GM23338 (cell line): ENCODE results near the gene PCDHB2. TPM values are rescaled to one million over a fixed set of nuclear protein-coding genes. Genes with fewer than 3 reads are reported as not detected.
A peak's percentile ranks its signal among the peaks of the same experiment; 100 is the strongest.
"Not testable (repeated sequence)": the region's sequence is repeated elsewhere in the genome, so short reads cannot be mapped to it uniquely, and the experiment has no call there.

Experiments
- ATAC-seq: fragments of 200-7000 bp; cut with Tn5 transposase; 3 replicates; pipeline ENCODE4 v1.9.1; 2020
- DNase-seq: peaks from one replicate; pipeline ENCODE4 v3.0.0-alpha.2; 2015; ENCODE audit warnings: low spot score
- H2AFZ ChIP-seq: fragments of 200-600 bp; sonication (generic); 2 replicates; pipeline ENCODE4 v1.8.0; 2016; ENCODE audit warnings: antibody characterized with exemption, mild to moderate bottlenecking, moderate library complexity
- H3F3A ChIP-seq: fragments of 200-600 bp; sonication (generic); replicated peaks from 2 replicates; pipeline ENCODE4 v1.8.0; 2017; ENCODE audit warnings: antibody characterized with exemption, mixed run types, low read depth
- H3K27ac ChIP-seq: fragments of 200-600 bp; sonication (generic); 2 replicates; pipeline ENCODE4 v1.6.1; 2016; ENCODE audit warnings: low read depth
- H3K27me3 ChIP-seq: fragments of 200-600 bp; sonication (generic); 2 replicates; pipeline ENCODE4 v1.8.0; 2016; ENCODE audit warnings: mild to moderate bottlenecking, mixed run types, moderate library complexity; ENCODE audit not compliant: insufficient read depth
- H3K36me3 ChIP-seq: fragments of 200-600 bp; sonication (generic); 2 replicates; pipeline ENCODE4 v1.8.0; 2016; ENCODE audit warnings: mild to moderate bottlenecking; ENCODE audit not compliant: insufficient read depth
- H3K4me1 ChIP-seq: fragments of 200-600 bp; sonication (generic); 2 replicates; pipeline ENCODE4 v1.8.0; 2016; ENCODE audit warnings: mild to moderate bottlenecking, moderate library complexity; ENCODE audit not compliant: insufficient read depth
- H3K4me2 ChIP-seq: fragments of 200-600 bp; sonication (generic); 2 replicates; pipeline ENCODE4 v1.7.1; 2017; ENCODE audit warnings: mixed run types
- H3K4me3 ChIP-seq: fragments of 200-600 bp; sonication (generic); 2 replicates; pipeline ENCODE4 v1.6.1; 2016; ENCODE audit warnings: mixed run types
- H3K79me2 ChIP-seq: fragments of 200-600 bp; sonication (generic); replicated peaks from 2 replicates; pipeline ENCODE4 v1.8.0; 2017; ENCODE audit warnings: mild to moderate bottlenecking; ENCODE audit not compliant: insufficient read depth
- H3K9me2 ChIP-seq: fragments of 200-600 bp; sonication (generic); 2 replicates; pipeline ENCODE4 v1.8.0; 2017; ENCODE audit not compliant: insufficient read depth
- H4K20me1 ChIP-seq: fragments of 200-600 bp; sonication (generic); replicated peaks from 2 replicates; pipeline ENCODE4 v1.8.0; 2017; ENCODE audit warnings: mild to moderate bottlenecking; ENCODE audit not compliant: insufficient read depth
- H3K27ac Mint-ChIP-seq: 2 replicates; pipeline ENCODE4 v1.8.0; 2020; ENCODE audit warnings: inconsistent platforms, mild to moderate bottlenecking, moderate library complexity, mixed read lengths
- H3K27me3 Mint-ChIP-seq: 3 replicates; pipeline ENCODE4 v1.8.0; 2022; ENCODE audit warnings: low read depth, mild to moderate bottlenecking, moderate library complexity, mixed read lengths, inconsistent platforms; ENCODE audit not compliant: insufficient read depth, poor library complexity
- H3K36me3 Mint-ChIP-seq: 3 replicates; pipeline ENCODE4 v1.8.0; 2021; ENCODE audit warnings: low read depth, mild to moderate bottlenecking, inconsistent platforms, moderate library complexity, mixed read lengths
- H3K4me1 Mint-ChIP-seq: 3 replicates; pipeline ENCODE4 v1.8.0; 2020; ENCODE audit warnings: mild to moderate bottlenecking, inconsistent platforms, mixed read lengths
- H3K4me3 Mint-ChIP-seq: 3 replicates; pipeline ENCODE4 v1.8.0; 2021; ENCODE audit warnings: moderate library complexity, mild to moderate bottlenecking, inconsistent platforms, mixed read lengths
- H3K9me3 Mint-ChIP-seq: 3 replicates; pipeline ENCODE4 v1.8.0; 2020; ENCODE audit warnings: moderate library complexity, mild to moderate bottlenecking, inconsistent platforms, mixed read lengths
- EZH2phosphoT487 ChIP-seq: fragments of 200-600 bp; sonication (generic); IDR thresholded peaks from one replicate; pipeline ENCODE4 v1.8.1; 2018; ENCODE audit warnings: antibody characterized with exemption; ENCODE audit not compliant: unreplicated experiment
- NANOG ChIP-seq: IDR thresholded peaks from 2 replicates; pipeline ENCODE4 v1.6.1; 2016; ENCODE audit warnings: antibody characterized with exemption, borderline replicate concordance
- STAT1 ChIP-seq: IDR thresholded peaks from one replicate; pipeline ENCODE4 v1.6.1; 2016; ENCODE audit warnings: antibody characterized with exemption; ENCODE audit not compliant: unreplicated experiment
- polyA plus RNA-seq: library from polyadenylated mRNA; unstranded; fragments of >200 nt; fragmentation: Nextera tagmentation; extraction: Ambion mirVana; gene quantifications from 2 replicates; pipeline ENCODE4 v1.2.1, GENCODE V29; 2016
- total RNA-seq: library from RNA; depleted of rRNA; stranded (reverse); fragments of >200 nt; shearing (Covaris generic); gene quantifications from 2 replicates; pipeline ENCODE4 v1.2.3, GENCODE V29; 2014
- TF ChIP-seq, protein P1 (sequence below): fragments of 250-450 bp; sonication (Bioruptor Pico); IDR thresholded peaks from 2 replicates; pipeline ENCODE4 v1.5.0; 2020; ENCODE audit warnings: mild to moderate bottlenecking, moderate library complexity
- TF ChIP-seq, protein P2 (sequence below), 2 experiments: fragments of 200-600 bp in 1 of 2; sonication (generic) in 1 of 2; conservative IDR thresholded peaks; 2 replicates each; pipeline versions ENCODE4 v1.5.1 to v1.6.1; 2016 to 2017; ENCODE audit warnings: antibody characterized with exemption in 2 of 2, low read depth in 2 of 2, mild to moderate bottlenecking in 2 of 2, moderate library complexity in 1 of 2

Gene PCDHB2
- total and polyA plus RNA-seq, 2 experiments from 2014 or later, result 9.3 to 34.2 TPM

DNA sequence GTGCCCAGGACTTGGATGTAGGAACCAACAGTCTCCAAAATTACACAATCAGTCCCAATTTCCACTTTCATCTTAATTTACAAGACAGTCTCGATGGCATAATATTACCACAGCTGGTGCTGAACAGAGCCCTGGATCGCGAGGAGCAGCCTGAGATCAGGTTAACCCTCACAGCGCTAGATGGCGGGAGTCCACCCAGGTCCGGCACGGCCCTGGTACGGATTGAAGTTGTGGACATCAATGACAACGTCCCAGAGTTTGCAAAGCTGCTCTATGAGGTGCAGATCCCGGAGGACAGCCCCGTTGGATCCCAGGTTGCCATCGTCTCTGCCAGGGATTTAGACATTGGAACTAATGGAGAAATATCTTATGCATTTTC lies 837 bp downstream of the PCDHB2 start:
- peak overlapping the region; percentile 93 for H3K4me3 Mint-ChIP-seq
- peaks cover 30% of the 10 kb centered on the region for H3K79me2 ChIP-seq
- no peaks in the 10 kb centered on the region for H3K36me3 ChIP-seq
- ATAC-seq (peak; percentile 48), DNase-seq (peak; percentile 44)
- H4K20me1 ChIP-seq, result no peaks in the 10 kb centered on the region; the same call in 1 of the 2 replicates
- peak overlapping the region; percentile 89 for H3K4me2 ChIP-seq
- no peak for TF ChIP-seq STAT1
- TF ChIP-seq EZH2phosphoT487, result no peak
- TF ChIP-seq, protein P1, sequence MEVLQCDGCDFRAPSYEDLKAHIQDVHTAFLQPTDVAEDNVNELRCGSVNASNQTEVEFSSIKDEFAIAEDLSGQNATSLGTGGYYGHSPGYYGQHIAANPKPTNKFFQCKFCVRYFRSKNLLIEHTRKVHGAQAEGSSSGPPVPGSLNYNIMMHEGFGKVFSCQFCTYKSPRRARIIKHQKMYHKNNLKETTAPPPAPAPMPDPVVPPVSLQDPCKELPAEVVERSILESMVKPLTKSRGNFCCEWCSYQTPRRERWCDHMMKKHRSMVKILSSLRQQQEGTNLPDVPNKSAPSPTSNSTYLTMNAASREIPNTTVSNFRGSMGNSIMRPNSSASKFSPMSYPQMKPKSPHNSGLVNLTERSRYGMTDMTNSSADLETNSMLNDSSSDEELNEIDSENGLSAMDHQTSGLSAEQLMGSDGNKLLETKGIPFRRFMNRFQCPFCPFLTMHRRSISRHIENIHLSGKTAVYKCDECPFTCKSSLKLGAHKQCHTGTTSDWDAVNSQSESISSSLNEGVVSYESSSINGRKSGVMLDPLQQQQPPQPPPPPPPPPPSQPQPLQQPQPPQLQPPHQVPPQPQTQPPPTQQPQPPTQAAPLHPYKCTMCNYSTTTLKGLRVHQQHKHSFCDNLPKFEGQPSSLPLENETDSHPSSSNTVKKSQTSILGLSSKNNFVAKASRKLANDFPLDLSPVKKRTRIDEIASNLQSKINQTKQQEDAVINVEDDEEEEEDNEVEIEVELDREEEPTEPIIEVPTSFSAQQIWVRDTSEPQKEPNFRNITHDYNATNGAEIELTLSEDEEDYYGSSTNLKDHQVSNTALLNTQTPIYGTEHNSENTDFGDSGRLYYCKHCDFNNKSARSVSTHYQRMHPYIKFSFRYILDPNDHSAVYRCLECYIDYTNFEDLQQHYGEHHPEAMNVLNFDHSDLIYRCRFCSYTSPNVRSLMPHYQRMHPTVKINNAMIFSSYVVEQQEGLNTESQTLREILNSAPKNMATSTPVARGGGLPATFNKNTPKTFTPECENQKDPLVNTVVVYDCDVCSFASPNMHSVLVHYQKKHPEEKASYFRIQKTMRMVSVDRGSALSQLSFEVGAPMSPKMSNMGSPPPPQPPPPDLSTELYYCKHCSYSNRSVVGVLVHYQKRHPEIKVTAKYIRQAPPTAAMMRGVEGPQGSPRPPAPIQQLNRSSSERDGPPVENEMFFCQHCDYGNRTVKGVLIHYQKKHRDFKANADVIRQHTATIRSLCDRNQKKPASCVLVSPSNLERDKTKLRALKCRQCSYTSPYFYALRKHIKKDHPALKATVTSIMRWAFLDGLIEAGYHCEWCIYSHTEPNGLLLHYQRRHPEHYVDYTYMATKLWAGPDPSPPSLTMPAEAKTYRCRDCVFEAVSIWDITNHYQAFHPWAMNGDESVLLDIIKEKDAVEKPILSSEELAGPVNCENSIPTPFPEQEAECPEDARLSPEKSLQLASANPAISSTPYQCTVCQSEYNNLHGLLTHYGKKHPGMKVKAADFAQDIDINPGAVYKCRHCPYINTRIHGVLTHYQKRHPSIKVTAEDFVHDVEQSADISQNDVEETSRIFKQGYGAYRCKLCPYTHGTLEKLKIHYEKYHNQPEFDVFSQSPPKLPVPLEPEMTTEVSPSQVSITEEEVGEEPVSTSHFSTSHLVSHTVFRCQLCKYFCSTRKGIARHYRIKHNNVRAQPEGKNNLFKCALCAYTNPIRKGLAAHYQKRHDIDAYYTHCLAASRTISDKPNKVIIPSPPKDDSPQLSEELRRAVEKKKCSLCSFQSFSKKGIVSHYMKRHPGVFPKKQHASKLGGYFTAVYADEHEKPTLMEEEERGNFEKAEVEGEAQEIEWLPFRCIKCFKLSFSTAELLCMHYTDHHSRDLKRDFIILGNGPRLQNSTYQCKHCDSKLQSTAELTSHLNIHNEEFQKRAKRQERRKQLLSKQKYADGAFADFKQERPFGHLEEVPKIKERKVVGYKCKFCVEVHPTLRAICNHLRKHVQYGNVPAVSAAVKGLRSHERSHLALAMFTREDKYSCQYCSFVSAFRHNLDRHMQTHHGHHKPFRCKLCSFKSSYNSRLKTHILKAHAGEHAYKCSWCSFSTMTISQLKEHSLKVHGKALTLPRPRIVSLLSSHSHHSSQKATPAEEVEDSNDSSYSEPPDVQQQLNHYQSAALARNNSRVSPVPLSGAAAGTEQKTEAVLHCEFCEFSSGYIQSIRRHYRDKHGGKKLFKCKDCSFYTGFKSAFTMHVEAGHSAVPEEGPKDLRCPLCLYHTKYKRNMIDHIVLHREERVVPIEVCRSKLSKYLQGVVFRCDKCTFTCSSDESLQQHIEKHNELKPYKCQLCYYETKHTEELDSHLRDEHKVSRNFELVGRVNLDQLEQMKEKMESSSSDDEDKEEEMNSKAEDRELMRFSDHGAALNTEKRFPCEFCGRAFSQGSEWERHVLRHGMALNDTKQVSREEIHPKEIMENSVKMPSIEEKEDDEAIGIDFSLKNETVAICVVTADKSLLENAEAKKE (CRISPR knock-in tag), result no peak
- TF ChIP-seq, protein P2, sequence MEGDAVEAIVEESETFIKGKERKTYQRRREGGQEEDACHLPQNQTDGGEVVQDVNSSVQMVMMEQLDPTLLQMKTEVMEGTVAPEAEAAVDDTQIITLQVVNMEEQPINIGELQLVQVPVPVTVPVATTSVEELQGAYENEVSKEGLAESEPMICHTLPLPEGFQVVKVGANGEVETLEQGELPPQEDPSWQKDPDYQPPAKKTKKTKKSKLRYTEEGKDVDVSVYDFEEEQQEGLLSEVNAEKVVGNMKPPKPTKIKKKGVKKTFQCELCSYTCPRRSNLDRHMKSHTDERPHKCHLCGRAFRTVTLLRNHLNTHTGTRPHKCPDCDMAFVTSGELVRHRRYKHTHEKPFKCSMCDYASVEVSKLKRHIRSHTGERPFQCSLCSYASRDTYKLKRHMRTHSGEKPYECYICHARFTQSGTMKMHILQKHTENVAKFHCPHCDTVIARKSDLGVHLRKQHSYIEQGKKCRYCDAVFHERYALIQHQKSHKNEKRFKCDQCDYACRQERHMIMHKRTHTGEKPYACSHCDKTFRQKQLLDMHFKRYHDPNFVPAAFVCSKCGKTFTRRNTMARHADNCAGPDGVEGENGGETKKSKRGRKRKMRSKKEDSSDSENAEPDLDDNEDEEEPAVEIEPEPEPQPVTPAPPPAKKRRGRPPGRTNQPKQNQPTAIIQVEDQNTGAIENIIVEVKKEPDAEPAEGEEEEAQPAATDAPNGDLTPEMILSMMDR (conservative IDR thresholded peaks at IDR 0.05; ENCODE audit: low read depth in 2 of 2), result 0 out of 4 replicates have a peak, but pooled peaks of 1 of the 2 experiments have one; percentile 8
- no peak for TF ChIP-seq NANOG
- no peaks in the 10 kb centered on the region for H3K27me3 ChIP-seq
- H3K4me1 ChIP-seq, result no peaks in the 10 kb centered on the region
- peaks cover 28% of the 10 kb centered on the region; the same call in 2 of the 3 replicates for H3K9me3 Mint-ChIP-seq
- peak overlapping the region; percentile 95; the same call in 1 of the 2 replicates for H3K27ac Mint-ChIP-seq
- no peaks in the 10 kb centered on the region for H3K27me3 Mint-ChIP-seq
- H3F3A ChIP-seq, result no peaks in the 10 kb centered on the region
- H3K27ac ChIP-seq, result peak overlapping the region; percentile 70; the same call in 1 of the 2 replicates
- H2AFZ ChIP-seq, result peak overlapping the region; percentile 7
- peaks cover 40% of the 10 kb centered on the region for H3K36me3 Mint-ChIP-seq
- peaks cover 8% of the 10 kb centered on the region; the same call in 2 of the 3 replicates for H3K4me1 Mint-ChIP-seq
- no peaks in the 10 kb centered on the region for H3K9me2 ChIP-seq
- H3K4me3 ChIP-seq, result peak overlapping the region; percentile 68

DNA sequence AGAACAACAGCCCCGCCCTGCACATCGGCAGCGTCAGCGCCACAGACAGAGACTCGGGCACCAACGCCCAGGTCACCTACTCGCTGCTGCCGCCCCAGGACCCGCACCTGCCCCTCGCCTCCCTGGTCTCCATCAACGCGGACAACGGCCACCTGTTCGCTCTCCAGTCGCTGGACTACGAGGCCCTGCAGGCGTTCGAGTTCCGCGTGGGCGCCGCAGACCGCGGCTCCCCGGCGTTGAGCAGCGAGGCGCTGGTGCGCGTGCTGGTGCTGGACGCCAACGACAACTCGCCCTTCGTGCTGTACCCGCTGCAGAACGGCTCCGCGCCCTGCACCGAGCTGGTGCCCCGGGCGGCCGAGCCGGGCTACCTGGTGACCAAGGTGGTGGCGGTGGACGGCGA lies 1.8 kb downstream of the PCDHB2 start:
- H4K20me1 ChIP-seq, H3K4me3 ChIP-seq, H3K27me3 ChIP-seq, H3K9me2 ChIP-seq, DNase-seq, H2AFZ ChIP-seq, H3K4me1 Mint-ChIP-seq, H3K27me3 Mint-ChIP-seq, H3K27ac Mint-ChIP-seq, H3K4me2 ChIP-seq, ATAC-seq, H3F3A ChIP-seq, H3K27ac ChIP-seq, H3K4me1 ChIP-seq, H3K36me3 ChIP-seq: not testable (repeated sequence)
- peaks cover 49% of the 10 kb centered on the region for H3K36me3 Mint-ChIP-seq
- H3K79me2 ChIP-seq, result peaks cover 30% of the 10 kb centered on the region
- peaks cover 30% of the 10 kb centered on the region; the same call in 2 of the 3 replicates for H3K9me3 Mint-ChIP-seq
- peak overlapping the region; percentile 93; the same call in 1 of the 3 replicates for H3K4me3 Mint-ChIP-seq

DNA sequence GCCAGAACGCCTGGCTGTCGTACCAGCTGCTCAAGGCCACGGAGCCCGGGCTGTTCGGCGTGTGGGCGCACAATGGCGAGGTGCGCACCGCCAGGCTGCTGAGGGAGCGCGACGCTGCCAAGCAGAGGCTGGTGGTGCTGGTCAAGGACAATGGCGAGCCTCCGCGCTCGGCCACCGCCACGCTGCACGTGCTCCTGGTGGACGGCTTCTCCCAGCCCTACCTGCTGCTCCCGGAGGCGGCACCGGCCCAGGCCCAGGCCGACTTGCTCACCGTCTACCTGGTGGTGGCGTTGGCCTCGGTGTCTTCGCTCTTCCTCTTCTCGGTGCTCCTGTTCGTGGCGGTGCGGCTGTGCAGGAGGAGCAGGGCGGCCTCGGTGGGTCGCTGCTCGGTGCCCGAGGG lies 2.2 kb downstream of the PCDHB2 start:
- H3K9me3 Mint-ChIP-seq, result peaks cover 34% of the 10 kb centered on the region; the same call in 2 of the 3 replicates
- H3K27ac Mint-ChIP-seq, H3K27me3 ChIP-seq, H3K9me2 ChIP-seq, H2AFZ ChIP-seq, H3K4me1 ChIP-seq, DNase-seq, H3K4me3 ChIP-seq, H3K27me3 Mint-ChIP-seq, H3K4me1 Mint-ChIP-seq, ATAC-seq, H3K27ac ChIP-seq, H4K20me1 ChIP-seq, H3K36me3 ChIP-seq, H3K4me3 Mint-ChIP-seq, H3F3A ChIP-seq, H3K4me2 ChIP-seq: not testable (repeated sequence)
- peaks cover 30% of the 10 kb centered on the region for H3K79me2 ChIP-seq
- H3K36me3 Mint-ChIP-seq, result peaks cover 53% of the 10 kb centered on the region
